ENCODE measurements around the gene FRMD4A.
A peak's percentile ranks its signal among the peaks of the same experiment; 100 is the strongest.

The FRMD4A gene

DNA sequence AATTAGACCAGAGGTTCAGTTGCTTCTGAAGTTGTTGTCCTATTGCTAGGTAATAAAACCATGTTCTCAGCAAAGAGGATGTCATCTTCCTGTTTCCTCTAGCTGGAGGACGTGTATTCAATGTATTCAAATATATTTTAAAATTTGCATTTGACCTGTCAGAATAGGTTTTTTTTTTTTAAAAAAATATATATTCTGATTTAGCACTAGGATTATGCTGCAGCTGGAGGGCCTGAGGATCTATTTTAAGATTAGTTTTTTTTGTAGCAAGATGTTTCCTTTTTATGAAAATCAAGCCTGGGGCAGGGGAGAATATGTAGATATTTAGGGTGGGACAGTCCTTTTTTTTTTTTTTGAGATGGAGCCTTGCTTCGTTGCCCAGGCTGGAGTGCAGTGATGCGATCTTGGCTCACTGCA is 337.0 kb downstream of the FRMD4A start:
- Mint-ChIP-seq H3K9me3 (peaks cover 7% of the 10 kb centered on the region), H3K4me1 (peaks cover 67% of the 10 kb centered on the region), H3K36me3 (ENCODE audit: low read depth) (peaks cover 16% of the 10 kb centered on the region), H3K27ac (peak overlapping the region; percentile 85 to 96 (median 94)), H3K4me3 (no peak overlapping the region), H3K27me3 (ENCODE audit: low read depth) (peaks cover under 1% of the 10 kb centered on the region)
- TF ChIP-seq, protein P1, sequence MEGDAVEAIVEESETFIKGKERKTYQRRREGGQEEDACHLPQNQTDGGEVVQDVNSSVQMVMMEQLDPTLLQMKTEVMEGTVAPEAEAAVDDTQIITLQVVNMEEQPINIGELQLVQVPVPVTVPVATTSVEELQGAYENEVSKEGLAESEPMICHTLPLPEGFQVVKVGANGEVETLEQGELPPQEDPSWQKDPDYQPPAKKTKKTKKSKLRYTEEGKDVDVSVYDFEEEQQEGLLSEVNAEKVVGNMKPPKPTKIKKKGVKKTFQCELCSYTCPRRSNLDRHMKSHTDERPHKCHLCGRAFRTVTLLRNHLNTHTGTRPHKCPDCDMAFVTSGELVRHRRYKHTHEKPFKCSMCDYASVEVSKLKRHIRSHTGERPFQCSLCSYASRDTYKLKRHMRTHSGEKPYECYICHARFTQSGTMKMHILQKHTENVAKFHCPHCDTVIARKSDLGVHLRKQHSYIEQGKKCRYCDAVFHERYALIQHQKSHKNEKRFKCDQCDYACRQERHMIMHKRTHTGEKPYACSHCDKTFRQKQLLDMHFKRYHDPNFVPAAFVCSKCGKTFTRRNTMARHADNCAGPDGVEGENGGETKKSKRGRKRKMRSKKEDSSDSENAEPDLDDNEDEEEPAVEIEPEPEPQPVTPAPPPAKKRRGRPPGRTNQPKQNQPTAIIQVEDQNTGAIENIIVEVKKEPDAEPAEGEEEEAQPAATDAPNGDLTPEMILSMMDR (IDR thresholded peaks at IDR 0.05; ENCODE audit: unreplicated experiment in 3 of 3) = no peak

DNA sequence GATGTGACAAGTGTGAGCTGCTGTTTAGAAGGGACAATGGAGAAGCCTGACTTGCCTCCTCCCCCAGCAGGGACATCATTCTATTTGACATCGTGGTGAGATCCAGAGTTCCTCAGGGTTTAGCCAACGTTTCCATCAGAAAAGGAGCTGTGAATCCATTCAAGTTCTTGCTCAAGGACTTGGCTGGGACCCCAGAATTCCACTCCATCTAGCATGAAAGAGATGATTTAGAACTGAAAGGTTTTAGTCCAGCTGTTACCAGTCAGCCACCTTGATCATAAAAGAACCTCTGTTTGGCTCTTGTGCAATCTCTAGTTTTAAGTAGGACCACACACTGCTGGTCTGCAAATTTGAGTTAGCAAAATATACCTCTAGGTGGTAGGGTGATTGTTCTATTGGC is 337.6 kb downstream of the FRMD4A start:
- H3K27me3 Mint-ChIP-seq (ENCODE audit: low read depth) = no peaks in the 10 kb centered on the region
- peaks cover 2% of the 10 kb centered on the region for H3K9me3 Mint-ChIP-seq
- TF ChIP-seq, protein P1 (IDR thresholded peaks at IDR 0.05; ENCODE audit: unreplicated experiment in 3 of 3) = no peak
- peaks cover 67% of the 10 kb centered on the region for H3K4me1 Mint-ChIP-seq
- peak overlapping the region in 1 of 3 experiments; percentile 67 for H3K4me3 Mint-ChIP-seq
- peak overlapping the region; percentile 85 to 96 (median 94) for H3K27ac Mint-ChIP-seq
- H3K36me3 Mint-ChIP-seq (ENCODE audit: low read depth) = peaks cover 14% of the 10 kb centered on the region

DNA sequence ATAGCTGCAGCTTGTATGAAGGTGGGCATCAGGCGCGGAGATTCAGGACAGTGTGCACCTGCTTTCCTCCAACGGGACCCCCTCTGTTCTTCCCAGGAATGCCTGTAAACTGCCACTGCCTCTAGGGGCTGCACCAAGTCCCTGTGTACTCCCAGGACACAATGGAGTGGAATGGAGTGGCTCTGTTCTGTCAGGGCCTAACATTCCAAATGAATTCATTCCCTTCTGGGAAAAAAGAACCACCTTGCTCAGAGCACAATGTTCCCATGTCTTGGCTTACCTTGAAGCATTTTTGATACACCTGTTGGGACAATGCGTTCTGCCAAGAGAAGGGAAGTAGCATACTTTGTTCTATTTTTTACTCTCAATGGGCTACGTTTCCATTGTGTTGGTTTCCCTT is 339.4 kb downstream of the FRMD4A start:
- peak overlapping the region in 1 of 3 experiments; percentile 54 for H3K4me3 Mint-ChIP-seq
- H3K9me3 Mint-ChIP-seq = no peaks in the 10 kb centered on the region
- peak overlapping the region; percentile 85 to 97 (median 89) for H3K27ac Mint-ChIP-seq
- H3K27me3 Mint-ChIP-seq (ENCODE audit: low read depth) = no peaks in the 10 kb centered on the region
- TF ChIP-seq, protein P1 (IDR thresholded peaks at IDR 0.05; ENCODE audit: unreplicated experiment in 3 of 3) = no peak
- peaks cover 67% of the 10 kb centered on the region for H3K4me1 Mint-ChIP-seq
- peaks cover 11% of the 10 kb centered on the region for H3K36me3 Mint-ChIP-seq (ENCODE audit: low read depth)

GRCh38 chr10:13990946-13991345 is 339.8 kb downstream of the FRMD4A start:
- peaks cover 67% of the 10 kb centered on the region for H3K4me1 Mint-ChIP-seq
- peak overlapping the region; percentile 36 to 54 (median 50) for H3K4me3 Mint-ChIP-seq
- no peaks in the 10 kb centered on the region for H3K9me3 Mint-ChIP-seq
- peak overlapping the region; percentile 85 to 97 (median 89) for H3K27ac Mint-ChIP-seq
- peaks cover 11% of the 10 kb centered on the region for H3K36me3 Mint-ChIP-seq (ENCODE audit: low read depth)
- H3K27me3 Mint-ChIP-seq (ENCODE audit: low read depth) = no peaks in the 10 kb centered on the region
- TF ChIP-seq, protein P1 (IDR thresholded peaks at IDR 0.05; ENCODE audit: unreplicated experiment in 3 of 3) = no peak

- Mint-ChIP-seq H3K4me3 (peak overlapping the region in 2 of 3 experiments; percentile 50 to 54), H3K27me3 (ENCODE audit: low read depth) (no peaks in the 10 kb centered on the region), H3K9me3 (no peaks in the 10 kb centered on the region), H3K27ac (peak overlapping the region; percentile 85 to 97 (median 89)), H3K4me1 (peaks cover 67% of the 10 kb centered on the region), H3K36me3 (ENCODE audit: low read depth) (peaks cover 11% of the 10 kb centered on the region)
- TF ChIP-seq, protein P1 (IDR thresholded peaks at IDR 0.05; ENCODE audit: unreplicated experiment in 3 of 3) = no peak
Observed at GRCh38 chr10:13990392-13990805, 340.3 kb downstream of the FRMD4A start.

- Mint-ChIP-seq H3K27me3 (ENCODE audit: low read depth) (no peaks in the 10 kb centered on the region), H3K36me3 (ENCODE audit: low read depth) (peaks cover 11% of the 10 kb centered on the region), H3K4me3 (no peak overlapping the region), H3K27ac (peak overlapping the region; percentile 85 to 97 (median 89)), H3K4me1 (peaks cover 63% of the 10 kb centered on the region), H3K9me3 (no peaks in the 10 kb centered on the region)
- TF ChIP-seq, protein P1 (IDR thresholded peaks at IDR 0.05; ENCODE audit: unreplicated experiment in 3 of 3) = no peak
Observed at GRCh38 chr10:13989616-13990015, 341.1 kb downstream of the FRMD4A start.

All from nephron (organoid).